ENCODE data around the gene FBXO47.
"Not testable (repeated sequence)": the region's sequence is repeated elsewhere in the genome, so short reads cannot be mapped to it uniquely, and the experiment has no call there.

FBXO47 gene

GRCh38 chr17:38980490-38981217 lies 13.5 kb upstream of the FBXO47 start:
- DNase-seq (ENCODE audit: low read depth), result no peak

- DNase-seq (ENCODE audit: low read depth), result no peak
Measured at GRCh38 chr17:38978180-38978579, 11.0 kb upstream of the FBXO47 start.

GRCh38 chr17:38976187-38976551 lies 9.0 kb upstream of the FBXO47 start:
- DNase-seq (ENCODE audit: low read depth), result peak; percentile 53

GRCh38 chr17:38970804-38971203 lies 3.6 kb upstream of the FBXO47 start:
- no peak for DNase-seq (ENCODE audit: low read depth)

GRCh38 chr17:38970128-38970527 lies 2.9 kb upstream of the FBXO47 start:
- DNase-seq (ENCODE audit: low read depth), result no peak

GRCh38 chr17:38969281-38969680 lies 2.1 kb upstream of the FBXO47 start:
- no peak for DNase-seq (ENCODE audit: low read depth)

GRCh38 chr17:38961413-38961812 lies 5.8 kb downstream of the FBXO47 start:
- DNase-seq (ENCODE audit: low read depth), result no peak

- DNase-seq (ENCODE audit: low read depth), result no peak
Measured at GRCh38 chr17:38960402-38960801, 6.8 kb downstream of the FBXO47 start.

- no peak for DNase-seq (ENCODE audit: low read depth)
Measured at GRCh38 chr17:38959508-38959907, 7.7 kb downstream of the FBXO47 start.

- DNase-seq (ENCODE audit: low read depth), result no peak
Measured at GRCh38 chr17:38958756-38959155, 8.4 kb downstream of the FBXO47 start.

- DNase-seq (ENCODE audit: low read depth), result no peak
Measured at GRCh38 chr17:38958326-38958725, 8.9 kb downstream of the FBXO47 start.

GRCh38 chr17:38953800-38954199 lies 13.4 kb downstream of the FBXO47 start:
- not testable (repeated sequence) for DNase-seq (ENCODE audit: low read depth)

GRCh38 chr17:38947189-38947588 lies 20.0 kb downstream of the FBXO47 start:
- no peak for DNase-seq (ENCODE audit: low read depth)

GRCh38 chr17:38943607-38944006 lies 23.6 kb downstream of the FBXO47 start:
- DNase-seq (ENCODE audit: low read depth), result no peak

GRCh38 chr17:38942696-38943334 lies 24.4 kb downstream of the FBXO47 start:
- DNase-seq (ENCODE audit: low read depth), result no peak

- no peak for DNase-seq (ENCODE audit: low read depth)
Measured at GRCh38 chr17:38940404-38940803, 26.8 kb downstream of the FBXO47 start.

GRCh38 chr17:38939987-38940386 lies 27.2 kb downstream of the FBXO47 start:
- no peak for DNase-seq (ENCODE audit: low read depth)

GRCh38 chr17:38933962-38934361 lies 33.2 kb downstream of the FBXO47 start:
- not testable (repeated sequence) for DNase-seq (ENCODE audit: low read depth)

- not testable (repeated sequence) for DNase-seq (ENCODE audit: low read depth)
Measured at GRCh38 chr17:38930782-38931181, 36.4 kb downstream of the FBXO47 start.

GRCh38 chr17:38926293-38927070 lies 40.7 kb downstream of the FBXO47 start:
- no peak for DNase-seq (ENCODE audit: low read depth)

- no peak for DNase-seq (ENCODE audit: low read depth)
Measured at GRCh38 chr17:38925263-38925995, 41.8 kb downstream of the FBXO47 start, which contains the start of gene LASP1NB. Gene LASP1NB (plus strand): TSS chr17:38925614.

Measured in GM04504 (cell line).